Measurements from ENCODE around the gene DDC. TPM values are rescaled to one million over a fixed set of nuclear protein-coding genes. Genes with fewer than 3 reads are reported as not detected.

Gene DDC
- total and polyA plus RNA-seq, 2 donors (not counting 3 experiments of a cell fraction or from before 2014, with no cell fraction given), result not detected

GRCh38 chr7:50481867-50482266, 83.3 kb downstream of the DDC start:
- POLR2A ChIA-PET, result no interaction called here
- no peaks in the 10 kb centered on the region for H3K79me2 ChIP-seq (ENCODE audit: control insufficient read depth, insufficient read depth, low read length)
- H3K4me2 ChIP-seq (ENCODE audit: insufficient read depth, low read length), result no peak overlapping the region
- TF ChIP-seq EZH2 (IDR thresholded peaks at IDR 0.05; ENCODE audit: borderline replicate concordance, low read depth, low read length, severe bottlenecking) (no peak), POLR2A (IDR thresholded peaks at IDR 0.05; ENCODE audit: low read depth, low read length) (no peak), POLR2AphosphoS5 (IDR thresholded peaks at IDR 0.05; ENCODE audit: insufficient read depth, low read depth, low read length) (no peak), FOS (IDR thresholded peaks at IDR 0.05; ENCODE audit: borderline replicate concordance, insufficient read depth, low read length) (no peak), GATA2 (IDR thresholded peaks at IDR 0.05; ENCODE audit: insufficient read depth, insufficient read length, low read depth, low read length) (no peak), CTCF (IDR thresholded peaks at IDR 0.05; ENCODE audit: extremely low read depth in 1 of 2, insufficient read depth in 1 of 2, low read depth in 1 of 2, low read length in 2 of 2) (peak in 1 of 2 donors; percentile 9), MYC (IDR thresholded peaks at IDR 0.05; ENCODE audit: low read depth, low read length) (no peak)
- DNase-seq (ENCODE audit: low read depth, low spot score), result no peak
- no peaks in the 10 kb centered on the region for H3K4me1 ChIP-seq (ENCODE audit: control insufficient read depth, extremely low read depth, insufficient read depth, low read length)
- H3K4me3 ChIP-seq (replicated peaks in 1 of 3; ENCODE audit: insufficient read depth in 1 of 3, low read depth in 1 of 3, low read length in 3 of 3), result no peak overlapping the region
- CTCF ChIA-PET, result interaction anchor here (1.0 kb wide), 1 partner anchor 53 kb away, joined by 3 read pairs; no protein-coding TSS in a partner anchor
- no TSS peak for BruUV-seq (replicated peaks)
- no peak overlapping the region for H3K9ac ChIP-seq (replicated peaks; ENCODE audit: extremely low read depth, insufficient read depth, low read length)
- no peak overlapping the region for H3K27ac ChIP-seq (ENCODE audit: insufficient read depth, low read depth, low read length)
- intact Hi-C loops (cut with micrococcal nuclease) (no loop called here), dilution Hi-C loops (cut with MboI; ENCODE audit: extremely low pct_ligation_motif_present, low sequenced_read_pairs) (no loop called here)
- H2AFZ ChIP-seq (ENCODE audit: low read depth, low read length), result no peak overlapping the region
- no peaks in the 10 kb centered on the region for H3K9me3 ChIP-seq (replicated peaks; ENCODE audit: control insufficient read depth, insufficient read depth, low read length)
- H3K27me3 ChIP-seq (ENCODE audit: control insufficient read depth in 2 of 2, insufficient read depth in 2 of 2, low read length in 2 of 2), result no peaks in the 10 kb centered on the region
- no peaks in the 10 kb centered on the region for H3K36me3 ChIP-seq (ENCODE audit: control insufficient read depth in 2 of 2, extremely low read depth in 1 of 2, insufficient read depth in 2 of 2, low read length in 2 of 2)
- no peaks in the 10 kb centered on the region for H3K9me1 ChIP-seq (replicated peaks; ENCODE audit: control insufficient read depth, extremely low read depth, insufficient read depth, low read length)
- no peaks in the 10 kb centered on the region for H4K20me1 ChIP-seq (replicated peaks; ENCODE audit: control insufficient read depth, extremely low read depth, insufficient read depth, low read length)
- no peak for FAIRE-seq
